Bone marrow (tissue), 2 donors: ENCODE results near the gene HEBP2.
A peak's percentile ranks its signal among the peaks of the same experiment; 100 is the strongest.
"Not testable (repeated sequence)": the region's sequence is repeated elsewhere in the genome, so short reads cannot be mapped to it uniquely, and the experiment has no call there.

Source experiments
- DNase-seq, 2 donors: peaks; one replicate each; lab custom pipeline; 2025; lab: John Stamatoyannopoulos, UW

HEBP2 gene, protein sequence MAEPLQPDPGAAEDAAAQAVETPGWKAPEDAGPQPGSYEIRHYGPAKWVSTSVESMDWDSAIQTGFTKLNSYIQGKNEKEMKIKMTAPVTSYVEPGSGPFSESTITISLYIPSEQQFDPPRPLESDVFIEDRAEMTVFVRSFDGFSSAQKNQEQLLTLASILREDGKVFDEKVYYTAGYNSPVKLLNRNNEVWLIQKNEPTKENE

DNA sequence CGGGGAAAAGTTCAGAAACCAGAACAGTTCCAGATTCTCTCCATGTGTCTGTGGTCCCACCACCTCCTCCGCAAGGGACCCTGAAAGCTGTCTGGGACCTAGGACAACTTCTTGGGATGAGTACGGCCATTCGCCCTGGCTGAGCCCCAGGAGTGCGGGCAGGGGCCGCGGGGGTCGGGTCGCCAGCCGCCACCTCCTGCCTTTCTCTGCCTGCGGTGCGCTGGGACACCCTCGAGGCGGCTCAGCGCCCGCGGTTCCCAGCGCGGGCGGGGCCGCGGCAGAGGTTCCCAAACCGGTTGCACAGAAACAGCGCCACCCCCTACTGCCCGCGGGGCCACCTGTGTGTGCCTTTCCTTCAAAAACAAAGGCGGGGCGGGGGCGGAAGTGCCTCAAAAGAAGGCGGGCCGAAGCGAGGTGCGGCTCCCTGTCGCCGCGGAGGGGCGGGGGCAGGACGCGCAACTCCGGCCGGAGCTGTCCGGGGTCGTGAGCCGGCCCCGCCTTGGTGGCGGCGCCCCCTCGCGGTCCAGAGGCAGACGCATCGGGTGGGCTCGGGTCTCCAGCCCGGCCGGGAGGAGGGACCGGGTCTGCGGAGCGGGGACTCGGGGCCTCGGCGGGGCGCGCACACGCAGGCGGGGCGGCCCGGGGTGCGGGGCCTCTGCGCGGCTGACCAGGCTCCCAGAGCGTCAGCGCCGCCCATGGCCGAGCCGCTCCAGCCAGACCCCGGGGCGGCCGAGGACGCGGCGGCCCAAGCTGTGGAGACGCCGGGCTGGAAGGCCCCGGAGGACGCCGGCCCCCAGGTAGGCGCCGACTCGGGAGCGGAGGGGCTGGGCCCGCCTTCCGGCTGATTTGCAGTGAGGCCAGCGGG, at the start of gene HEBP2:
HEBP2 (plus strand) TSS at position 423 of the 865 bp plus-strand sequence; CDS start at position 696, 273 bp downstream.
- DNase-seq, result peak; percentile 66 to 81

DNA sequence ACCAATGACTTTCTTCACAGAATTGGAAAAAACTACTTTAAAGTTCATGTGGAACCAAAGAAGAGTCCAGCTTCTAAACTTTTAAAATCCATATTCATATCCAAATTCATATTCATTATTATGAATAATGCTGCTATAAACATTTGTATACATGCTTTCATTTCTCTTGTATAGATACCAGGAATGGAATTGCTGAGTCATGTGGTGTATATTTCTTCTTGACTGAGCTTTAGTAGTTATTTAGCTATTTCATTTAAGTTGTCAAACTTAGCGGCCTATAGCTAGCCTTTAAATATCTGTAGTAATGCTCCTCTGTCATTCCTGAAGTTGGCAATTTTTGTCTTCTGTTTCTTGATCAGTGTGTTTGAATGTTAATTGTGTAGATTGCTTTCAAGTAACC, 46.1 kb upstream of the HEBP2 start:
- DNase-seq, result no peak

DNA sequence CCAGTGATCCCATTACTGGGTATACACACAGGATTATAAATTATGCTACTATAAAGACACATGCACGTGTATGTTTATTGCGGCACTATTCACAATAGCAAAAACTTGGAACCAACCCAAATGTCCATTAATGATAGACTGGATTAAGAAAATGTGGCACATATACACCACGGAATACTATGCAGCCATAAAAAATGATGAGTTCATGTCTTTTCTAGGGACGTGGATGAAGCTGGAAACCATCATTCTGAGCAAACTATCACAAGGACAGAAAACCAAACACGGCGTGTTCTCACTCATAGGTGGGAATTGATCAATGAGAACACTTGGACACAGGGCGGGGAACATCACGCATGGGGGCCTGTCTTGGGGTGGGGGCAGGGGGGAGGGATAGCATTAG, 35.3 kb upstream of the HEBP2 start:
- not testable (repeated sequence) for DNase-seq

DNA sequence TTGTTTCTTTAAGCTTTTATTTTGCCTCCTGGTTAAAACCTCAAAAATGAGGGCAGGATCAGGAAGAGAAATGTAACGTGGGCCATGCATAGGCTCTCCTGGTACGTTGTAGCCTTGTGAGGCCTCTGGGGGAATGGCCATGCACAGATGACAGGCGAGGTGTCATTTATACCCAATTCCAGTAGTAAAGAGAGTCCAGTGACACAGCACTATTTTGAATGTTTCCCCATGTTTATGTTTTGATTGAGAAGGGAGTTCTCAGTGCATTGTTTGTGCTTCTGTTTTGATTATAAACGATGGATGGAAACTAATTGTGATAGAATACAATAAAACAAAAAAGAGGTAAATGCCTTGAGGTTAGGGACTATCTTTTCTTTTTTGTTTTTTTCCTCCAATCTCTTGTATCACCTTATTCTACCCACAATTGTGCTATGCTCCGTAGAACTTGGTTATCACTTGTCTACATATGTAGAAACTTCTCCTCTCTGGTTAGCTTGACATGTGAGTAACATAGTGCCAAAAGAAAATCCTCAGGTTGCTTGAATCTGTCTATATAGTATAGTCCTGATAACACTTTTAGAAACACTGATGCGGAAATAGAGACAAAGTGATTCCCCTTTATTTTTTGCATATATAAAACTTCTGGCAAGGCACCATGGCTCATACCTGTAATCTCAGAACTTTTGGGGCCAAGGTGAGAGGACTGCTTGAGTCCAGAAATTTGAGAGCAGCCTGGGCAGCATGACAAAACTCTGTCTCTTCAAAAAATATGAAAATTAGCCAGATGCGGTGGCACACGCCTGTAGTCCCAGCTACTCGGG, 33.2 kb upstream of the HEBP2 start:
- DNase-seq, result no peak

DNA sequence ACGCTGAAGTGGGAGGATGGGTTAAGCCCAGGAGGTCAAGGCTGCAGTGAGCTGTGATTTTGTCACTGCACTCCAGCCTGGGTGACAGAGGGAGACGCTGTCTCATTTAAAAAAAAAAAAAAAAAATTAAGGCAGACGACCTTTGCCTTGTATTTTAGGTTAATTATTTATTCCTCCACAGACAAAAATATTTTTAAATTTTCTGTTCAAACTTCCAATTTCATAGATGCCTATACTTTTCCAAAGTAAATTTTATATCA, 32.6 kb upstream of the HEBP2 start:
- DNase-seq, result no peak

DNA sequence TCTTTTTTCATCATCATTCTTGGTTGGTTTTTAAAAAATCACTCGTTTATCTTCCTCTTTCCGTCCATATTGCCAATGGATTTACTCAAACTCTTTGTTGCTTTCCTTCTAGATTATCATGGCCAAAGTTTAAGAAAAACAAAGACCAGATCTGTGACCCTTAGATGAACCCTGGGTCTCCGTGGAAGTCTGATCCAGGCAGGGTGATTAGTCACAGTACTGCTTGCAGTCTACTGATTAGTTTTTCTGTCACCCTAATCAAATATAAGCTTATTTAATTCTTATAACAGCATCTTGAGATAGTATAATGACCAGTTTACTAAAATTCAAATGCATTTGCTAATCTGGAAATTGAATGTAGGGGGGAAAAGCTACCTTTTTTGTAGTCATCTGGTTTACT, 32.3 kb upstream of the HEBP2 start:
- no peak for DNase-seq

DNA sequence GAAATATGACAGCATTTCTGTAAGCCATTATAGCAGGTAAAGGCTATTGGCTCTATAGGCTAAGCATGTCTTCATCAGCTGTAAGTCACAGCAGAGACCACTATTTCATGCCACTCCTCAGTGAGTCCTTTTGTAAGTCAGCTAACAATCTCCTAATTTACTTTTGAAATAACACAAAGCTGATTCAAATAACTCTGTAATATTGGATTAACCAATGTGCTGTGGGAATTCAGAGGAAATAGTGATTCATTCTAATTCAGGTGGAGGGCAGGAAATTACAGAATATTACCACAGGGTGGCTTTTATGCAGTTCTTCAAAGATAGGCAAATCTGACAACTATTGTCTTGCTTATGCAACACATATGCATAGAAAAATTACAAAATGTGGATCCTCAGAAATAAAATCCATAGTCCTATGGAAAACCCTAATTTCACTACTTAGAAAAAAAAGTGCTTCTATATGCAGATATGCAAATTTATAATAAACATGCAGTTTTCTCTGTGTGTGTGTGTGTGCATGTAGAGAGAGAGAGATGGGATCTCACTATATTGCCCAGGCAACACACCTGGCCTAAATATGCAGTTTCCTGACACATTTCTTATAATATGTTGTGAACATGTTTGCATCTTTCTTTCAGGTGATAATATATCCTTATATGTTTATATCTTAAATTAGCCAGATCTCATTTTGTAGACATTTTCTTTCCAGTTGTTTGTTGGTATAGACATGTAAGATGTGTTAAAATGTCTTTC, 31.1 kb upstream of the HEBP2 start:
- DNase-seq, result no peak

DNA sequence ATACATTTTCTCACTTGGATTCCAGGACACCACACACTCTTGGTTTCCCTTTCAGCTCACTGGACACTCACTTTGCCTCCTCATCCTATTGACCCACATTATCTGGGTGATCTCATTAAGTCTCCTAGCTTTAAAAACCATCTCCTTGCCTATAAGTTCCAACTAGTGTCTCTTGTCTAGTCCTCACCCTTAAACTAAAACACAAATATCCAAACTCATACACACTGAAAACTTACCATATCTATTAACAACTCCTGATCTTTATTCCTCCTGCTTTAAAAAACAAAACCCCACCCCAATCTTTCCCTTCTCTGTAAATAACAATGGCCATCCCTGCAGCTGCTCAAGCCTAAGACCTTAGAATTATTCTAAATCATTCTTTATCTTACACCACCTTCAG, 29.8 kb upstream of the HEBP2 start:
- DNase-seq, result no peak

DNA sequence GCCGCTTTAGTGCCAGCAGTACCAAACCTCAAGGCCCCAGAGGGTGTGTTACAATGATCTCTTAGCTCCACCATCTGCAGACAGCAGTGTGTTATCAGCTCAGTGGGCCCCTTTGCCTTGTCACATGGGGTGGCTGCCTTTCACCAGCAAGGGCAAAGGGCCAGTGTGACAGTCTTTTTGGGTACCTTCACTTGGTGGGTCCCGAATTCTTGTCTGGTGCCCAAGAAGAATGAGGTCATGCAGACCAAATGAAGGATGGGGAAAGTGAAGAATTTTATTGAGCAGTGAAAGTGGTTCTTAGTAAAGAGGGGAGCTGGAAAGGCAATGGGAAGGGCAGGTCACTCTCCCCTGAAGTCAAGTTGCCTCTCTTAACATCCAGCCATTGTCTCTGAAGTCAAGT, 29.2 kb upstream of the HEBP2 start:
- DNase-seq, result no peak

DNA sequence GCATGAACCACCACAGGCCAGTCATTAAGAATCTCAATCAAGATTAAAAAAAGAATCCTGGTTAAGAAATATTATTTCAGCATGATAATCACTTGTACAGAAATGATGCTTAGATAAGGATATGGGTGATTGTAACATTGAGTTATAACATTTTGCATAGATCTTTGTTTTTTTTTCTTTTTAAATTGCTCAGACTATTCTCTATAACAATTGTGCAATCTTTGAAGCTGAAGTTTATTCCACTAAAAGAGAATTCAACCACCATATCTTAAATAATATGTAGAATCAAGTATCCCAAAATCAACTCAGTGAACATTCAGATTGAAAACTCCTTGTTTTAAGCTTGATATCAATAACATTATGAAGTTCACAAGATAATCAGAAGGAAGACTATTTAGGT, 27.0 kb upstream of the HEBP2 start:
- DNase-seq, result no peak

DNA sequence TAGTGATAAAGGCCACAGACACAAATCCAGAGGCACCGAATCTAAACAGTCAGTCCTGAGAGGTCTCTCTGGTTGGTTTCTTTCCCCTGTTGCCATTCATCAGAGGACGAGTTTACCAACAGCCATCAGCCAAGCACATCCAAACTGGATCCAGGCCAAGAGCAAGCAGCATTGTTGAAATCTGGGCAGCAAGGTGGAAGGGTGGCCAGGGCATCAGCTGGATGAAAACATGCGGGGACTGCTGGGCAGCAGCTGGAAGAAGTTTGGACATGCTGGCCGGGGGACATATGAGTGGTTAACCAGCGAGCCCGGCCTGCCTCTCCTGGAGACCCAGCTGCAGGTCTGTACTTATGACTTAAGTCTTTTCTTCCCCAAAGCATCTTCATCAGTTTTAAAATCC, 26.2 kb upstream of the HEBP2 start, which contains the start of gene SMIM28:
SMIM28 (plus strand) TSS at position 62 of the 400 bp plus-strand sequence; CDS start at position 230, 168 bp downstream.
- DNase-seq, result no peak

DNA sequence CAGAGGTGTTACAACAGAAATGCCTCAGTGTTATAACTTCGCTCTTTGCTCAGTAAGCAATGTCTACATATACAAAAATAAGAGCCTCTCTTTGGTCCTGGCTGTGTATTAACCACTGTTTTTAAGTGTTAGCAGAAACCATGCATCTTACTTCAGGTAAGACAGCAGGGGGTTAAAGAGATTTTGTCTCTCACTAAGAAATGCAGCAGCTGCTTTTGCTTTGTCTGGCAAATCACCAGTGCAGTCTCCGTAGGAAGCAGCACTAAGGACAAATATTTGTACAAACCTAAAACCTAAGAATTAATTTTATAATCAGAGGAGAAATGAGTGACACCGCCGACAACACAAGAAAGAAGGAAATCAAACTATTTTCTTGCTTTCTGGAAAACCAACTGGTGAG, 25.6 kb upstream of the HEBP2 start:
- DNase-seq, result no peak

DNA sequence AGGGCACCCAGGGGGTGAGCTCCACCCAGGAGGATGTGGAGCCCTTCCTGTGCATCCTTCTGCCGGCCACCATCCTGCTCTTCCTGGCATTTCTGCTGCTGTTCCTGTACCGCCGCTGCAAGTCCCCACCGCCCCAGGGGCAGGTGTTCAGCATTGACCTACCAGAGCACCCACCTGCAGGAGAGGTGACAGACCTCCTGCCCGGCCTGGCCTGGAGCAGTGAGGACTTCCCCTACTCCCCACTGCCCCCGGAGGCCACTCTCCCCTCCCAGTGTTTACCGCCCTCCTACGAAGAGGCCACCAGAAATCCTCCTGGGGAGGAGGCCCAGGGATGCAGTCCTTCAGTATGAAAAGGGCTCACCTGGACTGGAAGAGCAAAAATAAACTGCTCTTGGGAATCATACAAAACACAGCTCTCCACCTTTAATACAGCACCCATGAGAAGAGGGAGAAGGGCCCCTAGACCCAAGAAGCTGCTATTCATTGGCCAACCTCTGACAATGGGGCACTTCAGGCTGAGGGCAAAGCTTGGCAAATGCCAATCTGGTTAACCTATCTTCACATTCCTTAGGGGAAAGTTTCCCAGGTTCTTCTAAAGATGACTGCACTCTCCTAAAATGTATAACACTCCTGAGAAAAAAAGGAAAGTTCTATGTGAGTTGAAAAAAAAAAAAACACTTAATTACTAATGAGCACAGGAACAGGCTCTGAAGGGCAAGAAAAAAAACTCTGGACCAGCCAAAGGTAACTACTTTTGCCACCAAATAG, 21.3 kb upstream of the HEBP2 start:
- no peak for DNase-seq

DNA sequence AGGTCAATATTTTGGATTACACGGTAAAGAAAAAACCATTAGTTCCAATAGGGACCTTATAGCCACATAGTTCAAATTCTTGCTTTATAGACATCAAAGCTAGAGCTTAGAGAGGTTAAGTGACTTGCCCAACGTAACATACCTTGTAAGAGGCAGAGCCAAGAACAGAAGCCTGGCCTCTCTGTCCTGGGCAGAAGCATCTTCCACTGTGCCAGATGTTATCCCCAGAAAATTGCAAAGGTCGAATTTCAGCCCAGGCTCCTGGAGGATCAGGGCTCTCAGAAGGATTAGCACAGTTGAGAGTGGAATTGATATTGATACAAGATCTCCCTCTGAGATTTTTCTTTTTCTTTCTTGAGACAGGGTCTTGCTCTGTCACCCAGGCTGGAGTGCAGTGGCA, 20.2 kb upstream of the HEBP2 start:
- no peak for DNase-seq

DNA sequence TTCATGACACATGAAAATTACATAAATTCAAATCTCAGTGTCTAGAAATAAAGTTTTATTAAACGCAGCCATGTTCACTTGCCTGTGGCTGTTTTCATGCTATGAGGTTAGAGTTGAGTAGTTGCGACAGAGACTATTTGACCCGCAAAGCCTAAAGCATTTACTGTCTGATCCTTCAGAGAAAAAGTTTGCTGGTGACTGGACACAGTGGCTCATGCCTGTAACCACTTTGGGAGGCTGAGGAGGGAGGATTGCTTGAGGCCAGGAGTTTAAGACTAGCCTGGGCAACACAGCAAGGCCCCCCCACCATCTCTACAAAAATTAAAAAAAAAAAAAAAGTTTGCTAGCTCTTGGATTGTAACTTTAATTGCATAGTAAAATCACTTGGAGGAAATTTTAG, 17.1 kb upstream of the HEBP2 start:
- no peak for DNase-seq

DNA sequence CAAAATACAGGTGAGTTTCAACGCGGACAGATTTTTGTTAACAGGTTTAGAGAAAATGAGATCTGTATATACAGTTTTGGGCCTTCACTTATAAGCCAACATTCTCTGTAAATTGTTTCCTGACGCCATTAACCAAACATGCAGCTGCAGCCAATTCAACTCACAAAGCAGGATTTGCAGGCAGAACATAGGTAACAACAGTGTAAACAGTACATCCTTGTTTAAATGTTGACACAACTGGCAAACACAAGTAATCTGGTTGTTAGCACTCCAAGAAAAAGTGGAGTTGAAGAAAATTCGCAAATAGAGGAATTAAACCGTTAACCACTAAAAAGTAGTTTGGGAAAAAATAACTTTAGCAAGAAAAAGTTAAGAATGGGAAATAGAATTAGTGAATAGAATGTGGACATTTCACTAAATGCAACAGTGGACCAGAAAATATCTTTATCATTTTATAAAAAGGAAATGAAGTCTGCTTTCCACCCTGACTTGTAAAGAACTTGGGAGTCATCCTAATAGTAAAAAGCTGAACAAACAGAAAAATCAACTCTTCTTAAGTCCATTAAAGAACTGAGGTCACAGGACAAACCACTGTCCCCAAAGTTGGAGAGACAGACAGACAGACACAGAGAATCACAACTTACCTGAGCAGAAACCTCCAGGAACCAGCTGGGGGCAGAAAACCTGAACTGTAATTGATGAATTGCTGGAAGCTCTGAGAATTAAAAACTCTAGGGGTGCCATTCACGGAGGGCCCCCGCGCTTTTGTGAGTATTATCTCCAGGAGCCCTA, 16.2 kb upstream of the HEBP2 start:
- no peak for DNase-seq

DNA sequence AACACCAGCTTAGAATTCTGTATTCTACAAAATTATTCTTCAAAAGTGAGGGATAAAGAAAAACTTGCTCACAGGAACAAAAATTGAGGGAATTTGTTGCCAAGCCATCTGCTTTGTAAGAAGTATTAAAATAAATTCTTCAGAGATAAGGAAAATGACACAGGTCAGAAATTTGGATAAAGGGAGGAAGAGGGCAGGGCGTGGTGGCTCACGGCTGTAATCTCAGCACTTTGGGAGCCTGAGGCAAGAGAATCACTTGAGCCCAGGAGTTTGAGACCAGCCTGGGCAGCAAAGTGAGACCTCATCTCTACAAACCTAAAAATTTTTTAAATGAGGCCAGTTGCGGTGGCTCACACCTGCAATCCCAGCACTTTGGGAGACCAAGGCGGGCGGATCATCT, 14.5 kb upstream of the HEBP2 start:
- no peak for DNase-seq

DNA sequence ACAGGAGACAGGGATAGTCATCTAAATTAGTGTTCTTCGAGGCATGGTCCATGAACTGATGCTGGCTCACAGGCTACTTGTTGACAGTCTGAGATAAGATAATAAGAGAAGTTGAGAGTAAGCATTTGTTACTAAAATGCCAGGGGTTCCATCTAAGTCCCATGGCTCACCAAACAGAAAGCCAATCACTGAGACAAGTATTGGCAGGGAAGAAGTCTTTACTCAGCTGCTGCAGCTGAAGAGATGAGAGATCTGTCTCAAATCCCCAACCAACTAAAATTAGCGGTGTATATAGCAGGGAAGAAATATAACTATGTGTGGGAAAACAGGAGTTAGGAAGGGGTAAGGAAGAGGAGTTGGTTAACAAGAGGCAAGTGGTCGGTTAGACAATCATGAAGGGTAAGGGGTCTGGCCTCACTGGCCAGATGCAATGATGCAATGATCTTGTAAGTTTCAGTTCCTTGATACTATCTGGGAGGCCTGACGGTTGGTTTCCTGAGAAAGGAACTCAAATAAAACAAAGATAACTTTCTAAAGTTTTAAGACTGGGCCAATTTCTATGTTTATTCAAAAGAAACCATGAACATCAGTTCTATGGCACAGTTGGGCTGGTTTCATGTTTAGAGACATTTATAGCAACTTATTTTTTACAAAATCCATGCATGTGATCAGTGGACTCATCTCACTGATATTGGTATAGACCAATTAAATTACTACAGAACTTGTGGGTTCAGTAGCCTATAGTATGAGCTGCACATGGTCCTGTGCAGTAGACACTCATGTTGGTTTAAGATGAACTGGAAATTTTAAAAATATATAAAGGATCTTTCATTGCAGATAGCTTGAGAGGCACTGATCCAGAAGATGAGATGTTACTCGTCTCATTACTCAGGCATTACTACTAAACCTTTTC, 9.9 kb upstream of the HEBP2 start:
- no peak for DNase-seq

DNA sequence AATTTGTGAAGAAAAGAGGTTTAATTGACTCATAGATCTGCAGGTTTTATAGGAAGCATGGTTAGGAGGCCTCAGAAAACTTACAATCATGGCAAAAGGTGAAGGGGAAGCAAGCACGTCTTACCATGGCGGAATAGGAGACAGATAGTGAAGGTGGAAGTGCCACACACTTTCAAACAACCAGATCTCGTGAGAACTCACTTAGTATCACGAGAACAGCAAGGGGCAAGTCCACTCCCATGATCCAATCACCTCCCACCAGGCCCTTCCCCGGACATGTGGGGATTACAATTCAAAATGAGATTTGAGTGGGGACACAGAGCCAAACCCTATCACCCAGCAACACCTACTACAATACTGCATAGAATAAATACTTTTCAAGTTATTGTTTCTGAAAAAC, 7.3 kb upstream of the HEBP2 start:
- DNase-seq, result no peak
